H1 (cell line): ENCODE results near the gene GPR68. TPM values are rescaled to one million over a fixed set of nuclear protein-coding genes. Genes with fewer than 3 reads are reported as not detected.

Experiments used
- PHF8 ChIP-seq: fragments of 200-600 bp; sonication (generic); conservative IDR thresholded peaks from 2 replicates; pipeline ENCODE4 v1.7.1; 2012; ENCODE audit warnings: low read depth, mild to moderate bottlenecking, inconsistent platforms, low read length, moderate library complexity
- SP1 ChIP-seq: IDR thresholded peaks from 2 replicates; pipeline ENCODE4 v1.6.1; 2011; ENCODE audit warnings: low read depth, low read length
- USF2 ChIP-seq: IDR thresholded peaks from 2 replicates; pipeline ENCODE4 v1.6.1; 2011; ENCODE audit warnings: low read length, improper control_type of control experiment
- polyA plus RNA-seq, 7 experiments: library from polyadenylated mRNA; depleted of rRNA in 3 of 7; stranded (reverse) in 5 of 7; unstranded in 2 of 7; fragments of >200 nt in 5 of 7; fragments of 200-250 nt in 2 of 7; gene quantifications; 1 replicate in 5 of 7; 2 replicates in 1 of 7; 4 replicates in 1 of 7; pipeline versions ENCODE4 v1.2.1 to v1.2.3, GENCODE V29; 2011 to 2013; ENCODE audit warnings: missing spikeins in 2 of 7, mixed read lengths in 2 of 7
- total RNA-seq: library from RNA; stranded (reverse); fragmentation: NEBNext Ultra II Directional; extraction: Animal tissue kit (Norgen Biotek cat#: 25700); gene quantifications from 2 replicates; pipeline ENCODE4 v1.2.1, GENCODE V29; 2021

GPR68 gene
- total and polyA plus RNA-seq, 2 of the 8 experiments (the other 6 are each of a cell fraction or from before 2014, with no cell fraction given): 0.22 to 0.76 TPM

GRCh38 chr14:91231446-91231845 lies 13.1 kb downstream of the GPR68 start (continued):
- no peak for TF ChIP-seq SP1
- TF ChIP-seq USF2: no peak
- no peak for TF ChIP-seq PHF8
